ENCODE results near the gene PLA2G1B.

PLA2G1B gene

GRCh38 chr12:120359128-120359527 is 31.5 kb upstream of the PLA2G1B start:
- no peak overlapping the region for H3K4me3 ChIP-seq (ENCODE audit: low read depth, low read length)
- TF ChIP-seq, protein P1, sequence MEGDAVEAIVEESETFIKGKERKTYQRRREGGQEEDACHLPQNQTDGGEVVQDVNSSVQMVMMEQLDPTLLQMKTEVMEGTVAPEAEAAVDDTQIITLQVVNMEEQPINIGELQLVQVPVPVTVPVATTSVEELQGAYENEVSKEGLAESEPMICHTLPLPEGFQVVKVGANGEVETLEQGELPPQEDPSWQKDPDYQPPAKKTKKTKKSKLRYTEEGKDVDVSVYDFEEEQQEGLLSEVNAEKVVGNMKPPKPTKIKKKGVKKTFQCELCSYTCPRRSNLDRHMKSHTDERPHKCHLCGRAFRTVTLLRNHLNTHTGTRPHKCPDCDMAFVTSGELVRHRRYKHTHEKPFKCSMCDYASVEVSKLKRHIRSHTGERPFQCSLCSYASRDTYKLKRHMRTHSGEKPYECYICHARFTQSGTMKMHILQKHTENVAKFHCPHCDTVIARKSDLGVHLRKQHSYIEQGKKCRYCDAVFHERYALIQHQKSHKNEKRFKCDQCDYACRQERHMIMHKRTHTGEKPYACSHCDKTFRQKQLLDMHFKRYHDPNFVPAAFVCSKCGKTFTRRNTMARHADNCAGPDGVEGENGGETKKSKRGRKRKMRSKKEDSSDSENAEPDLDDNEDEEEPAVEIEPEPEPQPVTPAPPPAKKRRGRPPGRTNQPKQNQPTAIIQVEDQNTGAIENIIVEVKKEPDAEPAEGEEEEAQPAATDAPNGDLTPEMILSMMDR (IDR thresholded peaks at IDR 0.05; ENCODE audit: low read depth, low read length, missing control alignments) = no peak
- DNase-seq (ENCODE audit: low read depth) = no peak
- in situ Hi-C loops (cut with HindIII; ENCODE audit: low sequenced_read_pairs) = no loop called here

DNA sequence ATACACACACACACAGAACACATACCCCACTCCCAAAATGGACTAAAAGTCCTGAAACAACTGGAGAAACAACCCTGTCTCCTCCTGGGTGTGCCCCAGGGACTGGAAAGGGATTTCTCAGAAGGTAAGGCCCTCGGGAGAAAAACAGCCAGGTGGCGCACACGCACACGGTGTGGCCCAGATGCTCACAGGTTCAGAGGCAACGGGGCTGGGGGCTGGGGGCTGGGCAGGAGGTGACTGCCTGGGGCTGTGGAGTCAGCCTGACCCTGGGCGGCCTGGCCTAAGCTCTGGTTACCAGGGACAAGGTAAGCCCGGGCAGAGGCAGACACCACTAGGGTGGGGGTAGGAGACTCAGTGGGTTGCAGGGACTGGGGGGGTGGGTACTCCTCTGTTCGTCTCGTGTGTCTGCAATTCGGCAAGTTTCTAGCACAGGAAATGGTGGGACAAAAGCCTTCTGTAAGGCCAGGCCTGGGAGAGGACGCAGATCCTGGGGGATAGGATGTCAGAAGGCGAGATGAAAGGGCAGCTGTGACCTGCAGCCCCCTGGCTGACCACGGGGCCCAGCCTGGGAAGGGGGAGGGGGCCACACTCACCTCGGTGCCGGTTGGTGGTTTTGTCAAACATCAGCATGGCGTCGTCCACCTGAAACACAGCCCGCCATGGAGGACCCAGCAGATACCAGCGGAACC is 31.0 kb upstream of the PLA2G1B start:
- TF ChIP-seq, protein P1 (IDR thresholded peaks at IDR 0.05; ENCODE audit: low read depth, low read length, missing control alignments) = no peak
- no peak overlapping the region for H3K4me3 ChIP-seq (ENCODE audit: low read depth, low read length)
- in situ Hi-C loops (cut with HindIII; ENCODE audit: low sequenced_read_pairs) = no loop called here
- DNase-seq (ENCODE audit: low read depth) = no peak

- no peak overlapping the region for H3K4me3 ChIP-seq (ENCODE audit: low read depth, low read length)
- no peak for DNase-seq (ENCODE audit: low read depth)
- TF ChIP-seq, protein P1 (IDR thresholded peaks at IDR 0.05; ENCODE audit: low read depth, low read length, missing control alignments) = no peak
- in situ Hi-C loops (cut with HindIII; ENCODE audit: low sequenced_read_pairs) = no loop called here
These were observed 29.5 kb upstream of the PLA2G1B start for GRCh38 chr12:120357104-120357503.

- in situ Hi-C loops (cut with HindIII; ENCODE audit: low sequenced_read_pairs) = no loop called here
- DNase-seq (ENCODE audit: low read depth) = peak; percentile 77
- no peak overlapping the region for H3K4me3 ChIP-seq (ENCODE audit: low read depth, low read length)
- TF ChIP-seq, protein P1 (IDR thresholded peaks at IDR 0.05; ENCODE audit: low read depth, low read length, missing control alignments) = peak; percentile 87
These were observed 29.0 kb upstream of the PLA2G1B start for GRCh38 chr12:120356567-120357030.

GRCh38 chr12:120353556-120354317 is 26.2 kb upstream of the PLA2G1B start:
- no peak for DNase-seq (ENCODE audit: low read depth)
- in situ Hi-C loops (cut with HindIII; ENCODE audit: low sequenced_read_pairs) = no loop called here
- H3K4me3 ChIP-seq (ENCODE audit: low read depth, low read length) = no peak overlapping the region
- TF ChIP-seq, protein P1 (IDR thresholded peaks at IDR 0.05; ENCODE audit: low read depth, low read length, missing control alignments) = no peak

GRCh38 chr12:120353136-120353535 is 25.6 kb upstream of the PLA2G1B start:
- TF ChIP-seq, protein P1 (IDR thresholded peaks at IDR 0.05; ENCODE audit: low read depth, low read length, missing control alignments) = no peak
- in situ Hi-C loops (cut with HindIII; ENCODE audit: low sequenced_read_pairs) = no loop called here
- DNase-seq (ENCODE audit: low read depth) = no peak

More at GRCh38 chr12:120353136-120353535, 25.6 kb upstream of the PLA2G1B start:
- H3K4me3 ChIP-seq (ENCODE audit: low read depth, low read length) = no peak overlapping the region

All from astrocyte of the cerebellum (primary cell).